Thymus (tissue), 11 donors: ENCODE results near the gene IGSF6. TPM values are rescaled to one million over a fixed set of nuclear protein-coding genes. Genes with fewer than 3 reads are reported as not detected.

Experiments
- DNase-seq, 9 donors: peaks; one replicate each; pipeline ENCODE4 v3.0.0-alpha.2; 2013; ENCODE audit warnings: low spot score in 9 of 9, low read depth in 6 of 9, missing footprints in 1 of 9
- H3K27ac ChIP-seq, 2 donors: one replicate each; pipeline ENCODE4 v1.5.1; 2013; ENCODE audit warnings: control low read depth in 1 of 2, low read depth in 1 of 2, low read length in 1 of 2, mild to moderate bottlenecking in 1 of 2, moderate library complexity in 1 of 2
- H3K27me3 ChIP-seq, 2 donors: one replicate each; pipeline ENCODE4 v1.5.1; 2013; ENCODE audit warnings: low read length in 1 of 2; ENCODE audit not compliant: control insufficient read depth in 2 of 2, insufficient read depth in 1 of 2
- H3K36me3 ChIP-seq, 2 donors: one replicate each; pipeline ENCODE4 v1.5.1; 2013; ENCODE audit warnings: low read length in 1 of 2, mild to moderate bottlenecking in 1 of 2, moderate library complexity in 1 of 2; ENCODE audit not compliant: control insufficient read depth in 2 of 2, insufficient read depth in 2 of 2
- H3K4me1 ChIP-seq, 2 donors: one replicate each; pipeline ENCODE4 v1.5.1; 2013; ENCODE audit warnings: low read length in 2 of 2; ENCODE audit not compliant: control insufficient read depth in 2 of 2, insufficient read depth in 2 of 2
- H3K4me3 ChIP-seq, 2 donors: one replicate each; pipeline ENCODE4 v1.5.1; 2013; ENCODE audit warnings: low read length in 2 of 2, control low read depth in 1 of 2, mild to moderate bottlenecking in 1 of 2
- H3K9me3 ChIP-seq, 2 donors: one replicate each; pipeline ENCODE4 v1.5.1; 2013; ENCODE audit warnings: low read length in 1 of 2, mild to moderate bottlenecking in 1 of 2; ENCODE audit not compliant: control insufficient read depth in 2 of 2, insufficient read depth in 1 of 2
- WGBS: extraction: QIAGEN DNeasy Blood & Tissue Kit; methylation state at CpG from one replicate; pipeline ENCODE4 v1.1.7; 2013; 5-methylcytosine and 5-hydroxymethylcytosine counted together
- polyA plus RNA-seq: library from polyadenylated mRNA; stranded (reverse); fragments of 200-250 nt; gene quantifications from one replicate; pipeline ENCODE4 v1.2.3, GENCODE V29; 2013
- total RNA-seq: library from RNA; stranded (reverse); fragments of 120-200 nt; gene quantifications from one replicate; pipeline ENCODE4 v1.2.4, GENCODE V29; 2013
- donor health status: healthy.

IGSF6 gene
- total and polyA plus RNA-seq, 2 donors: 10.7 to 16.2 TPM

DNA sequence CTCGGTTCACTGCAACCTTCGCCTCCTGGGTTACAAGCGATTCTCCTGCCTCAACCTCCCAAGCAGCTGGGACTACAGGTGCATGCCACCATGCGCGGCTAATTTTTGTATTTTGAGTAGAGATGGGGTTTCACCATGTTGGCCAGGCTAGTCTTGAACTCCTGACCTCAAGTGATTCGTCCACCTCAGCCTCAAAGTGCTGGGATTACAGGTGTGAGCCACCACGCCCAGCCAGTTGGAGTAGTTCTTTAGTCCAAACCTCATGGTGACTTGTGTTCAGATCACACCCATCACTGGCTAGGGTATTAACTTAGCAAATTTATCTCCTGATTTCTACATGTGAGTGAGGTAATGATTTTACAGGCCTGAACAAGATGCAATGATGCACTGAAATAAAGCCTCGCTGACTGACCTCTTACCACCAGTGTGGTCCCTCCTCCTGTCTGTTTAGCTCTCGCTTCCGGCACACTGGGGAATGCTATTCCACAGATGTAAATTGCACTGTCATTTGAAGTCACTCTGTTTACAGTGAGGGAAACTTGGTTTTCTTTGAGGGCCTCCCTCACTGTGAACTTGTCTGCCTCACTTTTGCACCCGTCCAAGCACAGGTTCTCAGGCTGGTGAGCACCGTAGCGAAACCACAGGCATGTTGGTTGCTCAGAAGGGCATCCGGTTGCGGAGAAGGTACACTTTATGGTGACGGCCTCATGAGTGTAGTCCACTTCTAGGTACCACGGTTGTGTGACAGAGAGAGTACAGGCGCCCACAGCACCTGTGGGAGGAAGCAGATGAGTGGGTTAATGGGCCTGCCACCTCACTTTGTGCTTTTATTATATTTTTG, 5.5 kb downstream of the IGSF6 start:
- Histone ChIP-seq H3K36me3 (peaks cover 0 to 2% of the 10 kb centered on the region in 2 donors), H3K4me3 (no peak overlapping the region), H3K4me1 (peaks cover 17 to 44% of the 10 kb centered on the region in 2 donors), H3K27ac (peak overlapping the region; percentile 82 to 94), H3K27me3 (no peaks in the 10 kb centered on the region), H3K9me3 (no peaks in the 10 kb centered on the region)
- 75% methylated on average over 18 of the region's 18 CpGs for WGBS
- DNase-seq: peak in 3 of 9 donors; percentile 20 to 58 (median 26)

GRCh38 chr16:21646091-21646490, 6.3 kb downstream of the IGSF6 start:
- no peak for DNase-seq
- H3K36me3 ChIP-seq: peaks cover 0 to 2% of the 10 kb centered on the region in 2 donors
- no peaks in the 10 kb centered on the region for H3K27me3 ChIP-seq
- peaks cover 17 to 44% of the 10 kb centered on the region in 2 donors for H3K4me1 ChIP-seq
- WGBS: 89% methylated on average over 5 of the region's 5 CpGs
- no peaks in the 10 kb centered on the region for H3K9me3 ChIP-seq
- H3K4me3 ChIP-seq: no peak overlapping the region
- peak overlapping the region; percentile 83 to 94 for H3K27ac ChIP-seq

DNA sequence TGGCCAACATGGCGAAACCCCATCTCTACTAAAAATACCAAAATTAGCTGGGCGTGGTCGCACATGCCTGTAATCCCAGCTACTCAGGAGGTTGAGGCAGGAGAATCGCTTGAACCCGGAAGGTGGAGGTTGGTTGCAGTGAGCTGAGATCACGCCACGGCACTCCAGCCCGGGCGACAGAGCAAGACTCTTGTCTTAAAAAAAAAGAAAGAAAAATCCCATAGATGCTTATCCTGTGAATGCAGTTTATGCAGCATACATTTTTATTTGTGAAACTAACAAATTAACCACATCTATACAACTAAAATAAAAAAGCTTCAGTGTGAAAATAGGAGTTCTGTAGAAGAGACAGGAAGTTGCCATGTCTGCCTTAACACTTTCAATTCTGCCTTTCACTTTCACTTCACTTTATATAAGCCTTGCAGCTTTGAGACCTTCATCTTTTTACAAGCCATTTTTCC, 7.1 kb downstream of the IGSF6 start:
- 47% methylated on average over 9 of the region's 9 CpGs for WGBS
- Histone ChIP-seq H3K27me3 (no peaks in the 10 kb centered on the region), H3K4me1 (peaks cover 17 to 44% of the 10 kb centered on the region in 2 donors), H3K27ac (peak overlapping the region; percentile 87 to 94), H3K36me3 (peaks cover 0 to 2% of the 10 kb centered on the region in 2 donors), H3K9me3 (no peaks in the 10 kb centered on the region), H3K4me3 (peak overlapping the region; percentile 40 to 46)
- DNase-seq: peak in 8 of 9 donors; percentile 47 to 88 (median 68)

- DNase-seq: peak in 1 of 9 donors; percentile 20
- H3K27ac ChIP-seq: peak overlapping the region; percentile 87 to 94
- H3K9me3 ChIP-seq: no peaks in the 10 kb centered on the region
- H3K4me3 ChIP-seq: no peak overlapping the region
- H3K4me1 ChIP-seq: peaks cover 17 to 39% of the 10 kb centered on the region in 2 donors
- no peaks in the 10 kb centered on the region for H3K27me3 ChIP-seq
- peaks cover 0 to 2% of the 10 kb centered on the region in 2 donors for H3K36me3 ChIP-seq
- 86% methylated on average over 4 of the region's 4 CpGs for WGBS
These were observed 7.7 kb downstream of the IGSF6 start for GRCh38 chr16:21644674-21645073.

- no peak overlapping the region for H3K4me3 ChIP-seq
- H3K27ac ChIP-seq: no peak overlapping the region
- no peaks in the 10 kb centered on the region for H3K9me3 ChIP-seq
- peaks cover 17 to 33% of the 10 kb centered on the region in 2 donors for H3K4me1 ChIP-seq
- peaks cover 0 to 2% of the 10 kb centered on the region in 2 donors for H3K36me3 ChIP-seq
- WGBS: 99% methylated on average over 3 of the region's 3 CpGs
- H3K27me3 ChIP-seq: no peaks in the 10 kb centered on the region
- DNase-seq: no peak
These were observed 8.6 kb downstream of the IGSF6 start for GRCh38 chr16:21643785-21644184.

- Histone ChIP-seq H3K36me3 (peaks cover 0 to 2% of the 10 kb centered on the region in 2 donors), H3K4me3 (no peak overlapping the region), H3K27ac (no peak overlapping the region), H3K4me1 (peaks cover 15 to 29% of the 10 kb centered on the region in 2 donors), H3K27me3 (no peaks in the 10 kb centered on the region), H3K9me3 (no peaks in the 10 kb centered on the region)
- WGBS: 92% methylated on average over 7 of the region's 7 CpGs
- no peak for DNase-seq
These were observed 9.5 kb downstream of the IGSF6 start for GRCh38 chr16:21642861-21643260.

DNA sequence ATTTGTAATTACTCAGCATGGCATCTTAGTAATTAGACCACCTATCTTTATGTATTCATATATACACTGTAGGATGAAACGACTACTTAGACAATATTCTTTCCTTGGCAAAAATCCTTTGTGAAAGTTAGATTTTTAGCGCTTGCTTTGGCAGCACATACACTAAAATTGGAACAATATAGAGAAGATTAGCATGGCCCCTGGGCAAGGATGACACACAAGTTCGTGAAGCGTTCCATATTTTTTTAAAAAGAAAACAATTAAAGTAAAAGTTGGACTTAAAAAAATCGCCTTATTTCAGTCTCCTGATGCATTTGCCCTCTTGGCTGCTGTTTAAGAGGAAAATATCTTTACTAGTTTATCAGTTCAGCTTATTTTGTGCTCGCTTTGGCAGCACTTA, 10.5 kb downstream of the IGSF6 start:
- DNase-seq: no peak
- no peak overlapping the region for H3K4me3 ChIP-seq
- no peaks in the 10 kb centered on the region for H3K27me3 ChIP-seq
- H3K4me1 ChIP-seq: peaks cover 11 to 20% of the 10 kb centered on the region in 2 donors
- WGBS: 97% methylated on average over 6 of the region's 6 CpGs
- no peak overlapping the region for H3K27ac ChIP-seq
- no peaks in the 10 kb centered on the region for H3K9me3 ChIP-seq
- H3K36me3 ChIP-seq: peaks cover 2 to 6% of the 10 kb centered on the region in 2 donors

DNA sequence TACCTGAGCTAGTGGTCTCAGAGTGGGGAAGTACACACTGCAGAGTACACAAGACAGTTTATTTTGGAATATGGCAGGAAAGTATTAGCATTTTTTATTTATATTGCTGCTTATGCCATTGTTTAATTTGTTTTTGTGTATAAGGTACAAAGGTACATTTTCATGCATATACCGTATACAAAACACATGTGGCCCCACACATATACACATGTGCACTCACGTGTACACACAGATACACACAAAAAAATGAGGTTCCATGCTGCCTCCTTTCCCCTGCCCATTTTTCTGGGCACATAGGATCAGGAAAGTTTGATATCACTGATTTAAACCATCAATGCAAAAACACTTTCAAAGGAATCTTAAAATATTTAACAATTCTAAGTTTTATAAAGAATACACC, 12.9 kb downstream of the IGSF6 start:
- H3K4me3 ChIP-seq: no peak overlapping the region
- H3K9me3 ChIP-seq: no peaks in the 10 kb centered on the region
- no peaks in the 10 kb centered on the region for H3K27me3 ChIP-seq
- DNase-seq: no peak
- no peak overlapping the region for H3K27ac ChIP-seq
- WGBS: 97% methylated on average over 2 of the region's 2 CpGs
- no peaks in the 10 kb centered on the region for H3K4me1 ChIP-seq
- peaks cover 4 to 6% of the 10 kb centered on the region in 2 donors for H3K36me3 ChIP-seq

DNA sequence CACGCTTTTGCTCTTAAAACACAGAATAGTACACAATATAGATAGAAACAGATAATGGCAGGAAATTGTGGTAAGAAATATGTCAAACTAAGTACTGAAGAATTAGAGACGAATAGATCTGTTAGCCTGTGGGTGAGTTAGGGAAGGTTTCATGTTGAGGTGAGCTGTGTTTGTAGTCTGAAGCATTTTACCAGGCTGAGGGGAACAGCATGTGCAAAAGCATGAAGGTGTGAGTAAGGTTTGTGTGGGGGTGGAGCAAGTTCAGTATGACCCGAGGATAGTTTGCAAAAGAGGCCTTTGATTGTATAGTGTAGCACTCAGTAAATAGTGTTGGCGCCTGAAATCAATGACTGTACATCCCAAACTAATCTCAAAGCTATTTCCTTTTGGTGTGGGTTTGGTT, 13.8 kb downstream of the IGSF6 start:
- no peaks in the 10 kb centered on the region for H3K27me3 ChIP-seq
- peaks cover 6 to 7% of the 10 kb centered on the region in 2 donors for H3K36me3 ChIP-seq
- WGBS: 63% methylated on average over 4 of the region's 4 CpGs
- no peak overlapping the region for H3K27ac ChIP-seq
- no peak overlapping the region for H3K4me3 ChIP-seq
- peak in 1 of 9 donors; percentile 33 for DNase-seq
- H3K9me3 ChIP-seq: no peaks in the 10 kb centered on the region
- H3K4me1 ChIP-seq: no peaks in the 10 kb centered on the region
